Inferior parietal cortex (tissue), 1 donor: ENCODE results near the gene AIF1L.
A peak's percentile ranks its signal among the peaks of the same experiment; 100 is the strongest.
"Not testable (repeated sequence)": the region's sequence is repeated elsewhere in the genome, so short reads cannot be mapped to it uniquely, and the experiment has no call there.

Experiments used
- DNase-seq: peaks from one replicate; pipeline ENCODE4 v3.0.0-alpha.2; 2016; ENCODE audit errors: extremely low spot score

AIF1L gene

DNA sequence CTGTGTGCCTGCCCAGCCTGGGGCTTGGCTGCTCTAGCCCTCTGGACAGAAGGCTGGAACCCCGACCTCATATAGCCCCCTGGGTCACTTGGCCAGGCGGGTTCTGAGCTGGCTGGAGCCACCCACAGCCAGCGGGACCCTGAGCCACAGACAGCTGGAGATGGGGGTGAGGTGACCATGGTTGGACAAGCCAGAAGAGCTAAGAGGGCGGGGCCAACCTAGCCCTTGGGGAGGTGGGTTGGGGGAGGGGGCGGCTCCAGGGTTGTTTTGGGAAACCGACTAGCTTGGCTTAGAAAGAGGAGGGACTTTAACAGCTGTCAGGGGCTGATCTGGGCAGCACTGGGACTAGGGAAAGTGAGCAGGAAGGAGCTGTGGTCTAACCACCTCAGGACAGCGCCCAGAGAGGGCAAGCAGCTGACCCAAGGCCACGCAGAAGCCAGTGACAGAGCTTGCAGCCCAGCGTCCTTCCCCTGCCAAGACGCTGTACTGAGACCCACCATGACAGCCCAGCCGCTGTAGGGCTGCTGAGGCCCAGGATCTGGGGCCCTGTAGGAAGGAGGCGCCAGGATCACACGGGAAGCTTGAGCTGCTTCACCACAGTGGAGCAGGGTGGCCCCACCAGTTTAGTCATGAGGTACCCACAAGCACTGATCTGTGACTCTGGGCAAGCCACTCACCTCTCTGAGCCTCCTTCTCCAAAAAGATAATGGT, 2.2 kb downstream of the AIF1L start:
- no peak for DNase-seq

DNA sequence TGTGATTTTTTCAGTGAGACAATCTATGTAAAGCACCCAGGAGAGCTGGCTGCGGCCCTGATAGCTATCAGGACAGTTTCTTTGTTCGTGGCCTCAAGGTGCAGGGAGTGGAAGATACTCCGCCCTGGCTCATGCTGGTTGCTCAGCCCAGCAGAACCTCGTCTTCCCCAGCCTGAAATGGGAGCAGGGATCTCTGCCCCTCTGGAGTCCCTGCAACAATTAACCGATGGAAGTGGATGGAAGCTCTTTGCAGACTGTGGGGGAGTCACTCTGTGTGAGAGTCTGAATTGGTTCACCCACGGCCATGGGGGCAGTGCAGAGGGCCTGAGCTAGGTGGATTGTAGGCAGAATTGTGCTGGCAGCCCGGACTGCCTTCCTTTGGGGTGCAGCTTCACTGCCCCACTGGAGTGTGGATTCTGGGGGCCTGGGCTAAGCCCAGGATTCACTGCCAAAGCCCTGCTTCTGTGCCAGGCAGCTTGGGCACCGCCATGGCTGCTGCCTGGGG, 2.8 kb downstream of the AIF1L start:
- no peak for DNase-seq

DNA sequence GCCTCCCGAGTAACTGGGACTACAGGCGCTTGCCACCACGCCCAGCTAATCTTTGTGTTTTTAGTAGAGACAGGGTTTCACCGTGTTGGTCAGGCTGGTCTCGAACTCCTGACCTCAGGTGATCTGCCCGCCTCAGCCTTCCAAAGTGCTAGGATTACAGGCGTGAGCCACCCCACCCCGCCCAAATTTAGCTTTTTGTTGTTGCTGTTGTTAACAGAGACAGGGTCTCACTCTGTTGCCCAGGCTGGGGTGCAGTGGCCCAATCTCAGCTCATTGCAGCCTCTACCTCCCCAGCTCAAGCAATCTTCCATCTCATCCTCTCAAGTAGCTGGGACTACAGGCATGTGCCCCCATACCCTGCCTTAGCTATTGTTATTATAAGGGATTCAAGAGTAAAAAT, 3.5 kb downstream of the AIF1L start:
- DNase-seq, result not testable (repeated sequence)

DNA sequence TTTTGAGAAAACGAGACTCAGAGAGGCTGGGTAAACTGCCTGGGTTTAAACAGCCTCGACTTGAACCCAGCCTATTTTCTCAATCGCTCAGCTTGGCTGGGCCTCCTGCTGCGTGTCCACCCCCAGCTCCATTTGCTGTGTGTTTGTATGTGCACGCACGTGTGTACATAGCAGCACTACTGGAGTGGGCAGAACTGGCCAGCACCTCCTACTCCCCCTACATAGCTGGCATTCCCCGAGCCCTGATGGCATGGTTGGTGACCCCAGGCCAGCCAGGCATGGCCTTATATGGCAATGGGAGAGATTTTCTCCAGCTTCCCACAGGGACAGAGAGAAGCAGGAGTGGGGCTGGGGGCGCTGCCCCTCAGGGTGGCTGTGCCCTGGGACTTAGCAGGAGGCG, 4.1 kb downstream of the AIF1L start:
- no peak for DNase-seq

DNA sequence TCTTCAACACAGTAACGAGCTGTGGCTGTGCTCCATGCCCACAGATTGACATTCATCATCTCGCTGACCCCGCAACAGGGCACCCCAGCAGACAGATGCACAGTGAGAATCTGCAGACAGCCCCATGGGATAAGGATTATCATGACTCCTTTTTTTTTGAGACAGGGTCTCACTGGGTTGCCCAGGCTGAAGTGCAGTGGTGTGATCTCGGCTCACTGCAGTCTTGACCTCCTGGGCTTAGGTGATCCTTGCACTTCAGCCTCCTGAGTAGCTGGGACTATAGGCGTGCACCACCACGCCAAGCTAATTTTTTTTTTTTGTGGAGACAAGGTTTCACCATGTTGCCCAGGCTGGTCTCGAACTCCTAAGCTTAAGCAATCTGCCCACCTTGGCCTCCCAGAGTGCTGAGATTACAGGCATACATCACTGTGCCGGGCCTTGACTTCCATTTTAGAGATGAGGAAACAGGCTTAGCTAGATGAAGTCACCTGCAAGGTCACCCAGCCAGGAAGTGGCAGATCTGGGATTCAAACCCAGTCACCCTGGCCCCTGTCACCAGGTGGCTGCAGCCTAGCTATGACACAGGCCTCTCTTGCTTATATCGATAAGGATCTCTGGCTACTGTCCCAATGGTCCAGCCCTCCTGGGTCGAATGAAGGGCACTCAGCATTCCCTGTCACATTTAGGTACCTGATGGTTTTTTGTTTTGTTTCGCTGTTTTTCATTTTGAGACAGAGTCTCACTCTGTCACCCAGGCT, 5.1 kb downstream of the AIF1L start:
- no peak for DNase-seq

DNA sequence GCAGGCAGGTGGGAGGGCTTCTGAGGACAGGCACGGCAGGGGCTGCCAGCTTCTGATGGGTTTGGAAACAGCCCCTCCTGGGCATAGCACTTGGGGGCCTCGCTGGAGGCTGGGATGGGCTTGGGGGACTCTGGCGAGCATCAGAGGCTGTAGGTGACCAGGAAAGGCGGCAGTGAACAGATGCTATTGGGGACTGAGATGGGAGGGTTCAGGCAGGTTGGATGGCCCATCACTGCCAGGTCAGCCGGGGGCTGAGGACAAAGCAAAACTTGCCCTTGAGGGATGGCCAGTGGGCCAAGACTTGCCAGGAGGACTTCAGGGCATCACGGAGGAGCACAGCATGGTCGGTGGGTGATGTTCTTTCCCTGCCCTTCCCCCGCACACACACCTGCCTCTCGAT, 6.7 kb downstream of the AIF1L start:
- no peak for DNase-seq

DNA sequence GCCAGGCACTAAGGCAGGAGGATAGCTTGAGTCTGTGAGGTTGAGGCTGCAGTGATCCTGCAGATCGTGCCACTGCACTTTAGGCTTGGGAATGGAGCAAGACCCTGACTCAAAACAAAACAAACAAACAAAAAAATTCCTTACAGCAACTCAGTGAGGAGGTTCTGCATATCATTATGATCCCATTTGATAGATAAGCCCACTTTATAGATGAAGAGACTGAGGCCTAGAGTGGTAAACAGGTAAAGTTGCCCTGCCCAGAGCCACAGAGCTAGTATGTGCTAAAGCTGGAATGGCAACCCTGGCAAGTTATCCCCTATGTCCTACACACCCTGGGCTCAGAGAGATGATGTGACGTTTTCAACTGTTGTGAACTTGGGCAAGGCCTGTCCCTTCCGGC, 7.2 kb downstream of the AIF1L start:
- DNase-seq, result no peak

DNA sequence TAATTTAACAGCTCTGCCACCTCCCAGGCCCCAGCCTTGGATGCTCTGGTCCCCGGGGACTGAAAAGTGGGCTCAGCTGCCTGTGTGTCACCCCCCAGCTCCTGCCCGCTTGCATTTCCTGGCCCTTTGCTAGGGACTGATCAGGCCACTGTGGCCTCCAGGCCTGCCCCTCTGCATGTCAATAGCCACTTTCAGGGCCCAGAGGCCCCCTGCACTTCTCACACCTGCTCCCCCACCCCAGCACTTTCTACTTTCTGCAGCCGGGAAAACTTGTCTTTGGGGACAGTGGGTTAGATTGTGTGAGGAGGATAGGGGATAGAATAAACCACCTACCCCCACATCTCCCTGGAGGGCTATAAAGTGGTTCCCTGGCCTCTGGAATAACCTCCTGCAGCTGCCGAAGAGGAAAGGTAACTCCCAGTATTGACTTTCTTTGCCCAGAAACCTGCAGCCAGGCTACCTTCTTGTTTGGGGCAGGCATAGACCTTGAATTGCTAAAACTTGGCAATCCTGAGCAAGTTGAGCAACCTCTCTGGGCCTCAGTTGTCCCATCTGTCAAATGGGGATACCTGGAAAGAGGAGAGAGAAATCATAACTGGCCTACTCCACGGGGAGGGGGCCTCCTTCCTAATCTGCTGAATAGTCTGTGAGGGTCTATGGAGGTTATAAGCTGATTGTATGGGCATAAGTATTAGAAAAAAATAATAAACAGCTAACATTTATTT, 7.8 kb downstream of the AIF1L start:
- DNase-seq, result no peak

DNA sequence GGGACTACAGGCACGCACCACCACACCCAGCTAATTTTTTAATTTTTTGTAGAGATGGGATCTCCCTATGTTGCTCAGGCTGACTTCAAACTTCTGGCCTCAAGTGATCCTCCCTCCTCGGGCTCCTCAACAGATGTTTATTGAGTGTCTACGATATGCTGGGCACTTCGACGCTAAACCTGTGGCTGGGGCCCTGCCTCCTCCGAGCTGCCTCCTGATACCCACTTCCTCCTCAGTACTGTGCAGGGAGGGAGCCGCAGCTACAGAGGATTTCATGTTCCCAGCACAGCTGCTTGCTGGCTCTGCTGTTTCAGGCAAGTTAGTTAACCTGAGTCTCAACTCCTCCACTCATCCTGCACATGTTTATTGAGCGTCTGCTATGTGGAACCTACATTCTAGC, 9.6 kb downstream of the AIF1L start:
- no peak for DNase-seq

DNA sequence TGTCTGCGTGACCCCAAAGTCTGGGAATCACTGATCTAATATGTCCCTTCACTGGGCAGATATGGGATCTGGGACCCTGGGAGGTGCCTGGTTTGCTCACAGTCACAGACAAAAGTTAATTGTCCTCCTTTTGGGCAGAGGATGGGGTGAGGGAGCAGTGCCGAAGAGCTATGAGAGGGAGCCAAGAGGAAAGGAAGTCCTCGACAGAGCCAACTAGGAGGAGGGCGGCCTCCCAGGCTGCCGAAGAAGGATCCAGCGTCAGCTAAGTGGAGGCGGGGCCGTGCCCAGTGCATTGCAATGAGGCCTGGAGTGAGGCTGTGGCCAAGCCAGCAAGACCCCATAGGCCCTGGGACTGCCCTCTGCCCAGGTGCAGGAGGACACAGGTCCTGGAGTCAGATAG, 11.4 kb downstream of the AIF1L start:
- DNase-seq, result no peak

DNA sequence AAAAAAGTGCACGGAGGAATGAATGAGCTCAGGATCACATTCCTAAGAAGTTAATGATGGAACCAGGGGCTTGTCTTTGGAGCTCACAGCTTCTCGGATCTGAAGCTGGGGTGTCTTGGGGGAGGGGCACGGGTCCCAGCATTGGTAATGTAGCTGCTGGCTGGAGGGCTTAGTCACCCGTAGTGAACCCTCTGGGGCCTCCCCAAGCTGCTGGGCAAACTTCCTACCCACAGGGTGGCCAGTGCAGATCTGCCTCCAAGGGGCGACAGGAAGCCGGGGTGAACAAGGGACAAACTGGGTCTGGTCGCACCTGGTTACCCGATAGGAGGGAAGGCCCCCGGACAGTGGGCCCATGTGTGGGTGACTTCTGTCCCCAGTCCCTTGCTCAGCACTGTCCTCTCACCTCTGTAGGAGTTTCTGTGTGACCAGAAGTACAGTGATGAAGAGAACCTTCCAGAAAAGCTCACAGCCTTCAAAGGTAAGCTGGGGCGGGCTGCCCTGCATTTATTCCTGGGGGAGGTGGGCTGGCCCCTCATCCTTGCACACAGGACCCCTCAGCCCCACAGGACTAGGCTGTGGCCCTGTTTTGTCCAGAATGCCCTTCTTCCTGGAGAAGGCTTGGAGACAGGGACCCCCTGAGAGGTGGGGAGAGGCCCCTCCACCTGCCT, 15.0 kb downstream of the AIF1L start:
- DNase-seq, result no peak

DNA sequence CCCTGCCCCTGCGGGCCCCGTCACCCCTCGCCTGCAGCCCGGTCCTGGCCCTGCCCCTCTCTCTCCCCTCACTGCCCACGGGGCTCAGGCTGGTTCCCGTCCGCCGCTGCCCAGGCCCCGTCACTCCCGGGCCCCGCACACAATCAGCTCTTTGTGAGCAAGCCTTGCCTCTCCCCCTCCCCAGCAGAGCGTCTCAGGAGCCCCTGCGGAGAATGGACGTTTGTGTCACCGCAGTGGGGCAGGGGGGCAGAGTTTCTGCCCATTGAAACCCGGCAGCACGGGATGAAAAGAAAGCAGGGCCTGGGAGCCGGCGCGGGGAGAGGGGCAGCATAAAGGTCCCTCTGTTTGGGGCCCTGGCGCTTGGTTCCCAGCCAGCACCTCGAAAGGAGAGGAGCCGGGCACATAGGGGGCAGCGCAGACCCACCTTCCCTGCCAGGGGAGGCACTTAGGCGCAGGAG, 15.6 kb downstream of the AIF1L start:
- peak; percentile 86 for DNase-seq

DNA sequence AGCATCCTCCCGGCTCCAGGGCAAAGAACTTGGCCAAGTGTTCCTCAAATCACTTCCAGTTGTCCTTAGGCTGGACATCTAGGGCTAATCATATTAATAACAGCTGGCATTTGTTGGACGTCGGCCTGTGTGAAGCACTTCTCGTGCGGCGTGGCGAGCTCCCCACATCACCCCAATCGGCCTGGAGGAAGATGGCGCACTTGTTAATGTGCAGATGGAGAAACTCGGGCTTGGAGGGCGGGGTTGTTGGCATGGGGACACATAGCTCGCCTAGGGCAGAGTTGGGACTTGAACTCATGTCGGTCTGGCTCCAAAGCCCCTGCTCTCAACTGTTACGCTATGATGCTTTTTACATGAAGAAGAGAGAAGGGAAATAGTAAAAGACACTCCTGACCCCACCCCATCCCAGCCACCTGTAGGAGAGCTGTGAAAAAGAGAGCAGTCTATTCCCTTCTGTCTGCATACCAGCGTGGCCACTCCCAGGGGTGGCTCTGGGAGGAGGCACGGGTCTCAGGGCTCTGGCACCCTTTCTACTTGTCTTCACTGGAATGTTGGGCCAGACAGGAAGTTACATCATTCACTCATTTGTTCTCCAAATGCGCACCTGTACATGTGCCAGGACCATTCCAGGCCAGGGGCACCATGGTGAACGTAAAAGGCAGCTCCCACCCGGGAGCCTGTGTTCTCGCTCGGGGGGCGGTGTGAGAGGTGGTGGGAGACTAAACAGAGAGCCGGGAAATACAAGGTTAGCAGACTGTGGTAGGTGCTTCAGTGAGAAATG, 16.2 kb downstream of the AIF1L start:
- DNase-seq, result no peak

DNA sequence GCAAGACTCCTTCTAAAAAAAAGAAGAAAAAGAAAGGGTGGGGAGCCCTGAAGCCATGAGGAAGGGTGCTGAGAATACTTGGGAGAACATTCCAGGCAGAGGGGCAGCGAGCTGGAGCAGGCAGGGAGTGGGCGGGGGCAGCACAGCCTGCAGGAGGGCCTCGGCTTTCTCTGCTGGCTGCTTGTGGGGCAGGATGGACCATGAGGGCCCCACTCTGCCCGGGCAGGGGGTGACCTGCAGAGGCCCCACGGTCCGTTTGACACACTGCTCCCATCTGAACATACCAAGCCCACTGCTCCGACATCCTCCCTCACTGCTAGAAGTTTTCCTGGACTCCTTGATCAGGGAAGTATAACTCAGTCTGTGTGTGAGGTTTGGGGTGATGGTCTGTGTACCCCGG, 17.3 kb downstream of the AIF1L start:
- no peak for DNase-seq

DNA sequence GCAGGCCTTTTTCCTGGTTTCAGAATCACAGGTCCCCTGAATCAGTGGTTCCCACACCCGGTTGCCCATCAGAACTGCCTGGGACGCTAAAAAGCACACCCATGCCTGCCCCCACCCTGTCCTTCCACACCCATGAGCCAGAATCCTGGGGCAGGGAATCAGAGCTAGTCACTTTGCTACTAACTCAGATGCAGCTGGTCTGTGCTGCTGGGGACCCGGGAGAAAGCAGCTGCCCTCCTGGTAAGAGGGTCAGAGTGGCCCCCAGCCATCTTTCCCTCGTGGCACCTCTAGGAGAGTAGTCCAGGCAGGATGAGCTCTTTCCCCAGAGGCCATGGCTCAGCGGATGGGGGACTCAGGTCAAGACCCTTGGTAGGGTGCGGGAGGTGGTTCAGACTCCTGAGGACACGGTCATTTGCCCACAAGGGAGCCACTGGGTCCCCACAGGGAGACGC, 17.8 kb downstream of the AIF1L start:
- DNase-seq, result no peak

DNA sequence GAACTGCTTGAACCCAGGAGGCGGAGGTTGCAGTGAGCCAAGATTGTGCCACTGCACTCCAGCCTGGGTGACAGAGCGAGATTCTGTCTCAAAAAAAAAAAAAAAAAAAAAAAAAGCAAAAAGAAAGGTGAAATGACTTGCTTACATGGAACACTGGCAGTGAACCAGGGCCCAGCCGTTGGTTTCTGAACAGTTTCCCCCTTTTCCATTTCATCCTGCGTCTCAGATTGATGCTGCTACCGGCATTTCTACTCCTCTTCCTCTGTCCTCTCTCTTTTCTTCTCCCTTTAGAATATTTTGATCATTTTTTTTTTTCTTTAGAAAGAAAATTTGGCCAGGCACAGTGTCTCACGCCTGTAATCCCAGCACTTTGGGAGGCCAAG, 19.0 kb downstream of the AIF1L start:
- DNase-seq, result not testable (repeated sequence)

DNA sequence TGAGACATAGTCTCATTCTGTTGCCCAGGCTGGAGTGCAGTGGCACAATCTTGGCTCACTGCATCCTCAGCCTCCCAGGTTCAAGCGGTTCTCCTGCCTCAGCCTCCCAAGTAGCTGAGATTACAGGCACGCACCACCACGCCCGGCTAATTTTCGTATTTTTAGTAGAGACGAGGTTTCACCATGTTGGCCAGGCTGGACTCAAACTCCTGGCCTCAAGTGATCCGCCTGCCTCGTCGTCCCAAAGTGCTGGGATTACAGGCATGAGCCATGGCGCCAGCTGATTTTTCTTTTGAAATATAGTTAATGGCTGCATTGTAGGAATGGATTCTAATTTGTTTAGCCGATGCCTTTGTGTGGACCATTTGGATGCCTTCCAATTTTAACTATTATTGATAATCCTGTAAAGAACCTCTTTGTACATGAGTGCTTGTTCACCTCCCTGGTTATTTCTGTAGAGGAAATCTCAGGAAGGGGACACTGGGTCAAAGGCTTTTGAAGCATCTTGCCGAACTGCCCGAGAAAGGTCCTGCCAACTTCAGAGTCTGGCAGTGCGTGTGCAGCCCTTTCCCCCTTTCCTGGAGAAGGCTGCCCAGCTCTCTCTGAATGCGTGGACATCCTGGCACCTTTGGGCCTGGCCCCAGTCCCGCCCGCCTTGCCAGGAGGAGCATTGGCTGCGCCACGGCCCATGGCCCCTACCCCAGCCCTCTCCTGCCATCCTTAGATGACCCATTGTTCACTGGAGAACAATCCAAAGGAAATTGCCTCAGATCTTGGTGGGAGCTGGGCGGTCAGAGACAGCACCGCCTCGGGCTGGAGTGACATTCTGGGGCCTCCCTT, 20.2 kb downstream of the AIF1L start:
- DNase-seq, result no peak

DNA sequence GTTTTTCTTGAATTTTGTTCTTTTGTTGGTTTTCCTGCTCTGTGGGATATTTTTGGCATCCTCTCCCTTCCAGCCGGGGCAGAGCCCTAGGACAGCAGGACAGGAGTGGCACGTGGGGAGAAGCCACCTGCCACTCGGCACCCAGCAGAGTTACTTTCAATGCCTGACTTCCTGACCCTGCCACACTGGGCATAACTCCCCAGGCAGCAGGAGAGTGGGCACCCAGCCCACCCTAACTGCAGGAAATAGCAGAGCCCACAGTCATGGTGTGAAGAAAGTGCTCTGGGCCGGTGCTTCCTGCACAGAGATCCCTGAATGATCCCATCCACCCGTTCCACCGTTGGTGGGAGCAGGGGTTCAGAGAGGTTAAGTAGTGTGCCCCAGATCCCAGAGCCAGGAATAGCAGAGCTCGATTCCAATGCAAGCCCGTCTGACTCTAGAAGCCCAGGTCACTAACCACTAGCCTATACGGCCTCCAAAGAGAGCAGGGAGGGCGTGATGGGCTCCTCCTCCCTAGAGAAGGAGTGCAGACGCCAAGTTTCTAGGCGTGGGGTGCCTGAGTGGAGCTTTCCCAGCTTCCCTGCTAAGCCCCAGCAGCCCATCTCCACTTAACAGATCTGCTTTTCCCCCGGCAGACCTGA, 20.9 kb downstream of the AIF1L start:
- no peak for DNase-seq

DNA sequence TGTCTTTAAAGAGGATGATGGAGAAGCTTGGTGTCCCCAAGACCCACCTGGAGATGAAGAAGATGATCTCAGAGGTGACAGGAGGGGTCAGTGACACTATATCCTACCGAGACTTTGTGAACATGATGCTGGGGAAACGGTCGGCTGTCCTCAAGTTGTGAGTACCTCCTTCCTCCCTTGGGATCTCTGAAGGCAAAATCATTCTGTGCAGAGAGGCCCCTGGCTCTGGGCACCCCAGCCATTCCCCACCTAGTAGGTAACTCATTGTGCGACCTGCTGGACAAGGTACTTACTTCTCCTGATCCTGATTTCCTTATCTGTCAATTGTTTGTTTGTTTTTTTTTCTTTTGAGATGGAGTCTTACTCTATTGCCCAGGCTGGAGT, 21.4 kb downstream of the AIF1L start:
- DNase-seq, result no peak

DNA sequence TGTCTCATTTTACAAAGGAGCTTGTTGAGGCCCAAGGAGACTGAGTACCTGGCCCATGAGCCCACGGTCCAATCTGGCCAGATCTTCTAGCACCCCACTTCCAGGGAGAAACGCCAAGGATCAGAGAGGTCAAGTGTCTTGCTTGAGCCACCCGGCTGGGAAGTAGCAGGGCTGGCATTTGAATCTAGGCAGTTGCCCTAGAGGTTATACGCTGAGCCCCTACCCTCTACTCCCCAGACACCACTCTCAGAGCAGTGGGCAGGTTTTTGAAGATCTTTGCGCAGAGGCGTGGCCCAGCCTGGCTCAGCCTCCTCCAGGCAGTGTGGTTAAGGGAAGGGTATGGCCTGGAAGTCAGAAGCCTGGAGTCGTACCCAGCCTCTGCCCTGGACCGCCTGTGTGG, 23.3 kb downstream of the AIF1L start:
- DNase-seq, result no peak
